IPS-18a (cell line): ENCODE measurements around the gene HLA-G.
"Not testable (repeated sequence)": the region's sequence is repeated elsewhere in the genome, so short reads cannot be mapped to it uniquely, and the experiment has no call there.

Experiments used
- H3K27ac ChIP-seq: one replicate; pipeline ENCODE4 v1.5.1; 2013; ENCODE audit warnings: low read length
- H3K27me3 ChIP-seq: one replicate; pipeline ENCODE4 v1.6.1; 2013; ENCODE audit warnings: mild to moderate bottlenecking, low read length; ENCODE audit not compliant: control insufficient read depth, insufficient read depth
- H3K36me3 ChIP-seq: one replicate; pipeline ENCODE4 v1.6.1; 2013; ENCODE audit warnings: low read depth, low read length; ENCODE audit not compliant: control insufficient read depth
- H3K4me1 ChIP-seq: one replicate; pipeline ENCODE4 v1.6.1; 2013; ENCODE audit warnings: low read depth, low read length; ENCODE audit not compliant: control insufficient read depth
- H3K4me3 ChIP-seq: one replicate; pipeline ENCODE4 v1.5.1; 2013; ENCODE audit warnings: low read length
- H3K9ac ChIP-seq: one replicate; pipeline ENCODE4 v1.6.1; 2013; ENCODE audit warnings: mild to moderate bottlenecking, low read length, moderate library complexity
- H3K9me3 ChIP-seq: one replicate; pipeline ENCODE4 v1.6.1; 2013; ENCODE audit warnings: low read depth, low read length; ENCODE audit not compliant: control insufficient read depth

HLA-G gene

DNA sequence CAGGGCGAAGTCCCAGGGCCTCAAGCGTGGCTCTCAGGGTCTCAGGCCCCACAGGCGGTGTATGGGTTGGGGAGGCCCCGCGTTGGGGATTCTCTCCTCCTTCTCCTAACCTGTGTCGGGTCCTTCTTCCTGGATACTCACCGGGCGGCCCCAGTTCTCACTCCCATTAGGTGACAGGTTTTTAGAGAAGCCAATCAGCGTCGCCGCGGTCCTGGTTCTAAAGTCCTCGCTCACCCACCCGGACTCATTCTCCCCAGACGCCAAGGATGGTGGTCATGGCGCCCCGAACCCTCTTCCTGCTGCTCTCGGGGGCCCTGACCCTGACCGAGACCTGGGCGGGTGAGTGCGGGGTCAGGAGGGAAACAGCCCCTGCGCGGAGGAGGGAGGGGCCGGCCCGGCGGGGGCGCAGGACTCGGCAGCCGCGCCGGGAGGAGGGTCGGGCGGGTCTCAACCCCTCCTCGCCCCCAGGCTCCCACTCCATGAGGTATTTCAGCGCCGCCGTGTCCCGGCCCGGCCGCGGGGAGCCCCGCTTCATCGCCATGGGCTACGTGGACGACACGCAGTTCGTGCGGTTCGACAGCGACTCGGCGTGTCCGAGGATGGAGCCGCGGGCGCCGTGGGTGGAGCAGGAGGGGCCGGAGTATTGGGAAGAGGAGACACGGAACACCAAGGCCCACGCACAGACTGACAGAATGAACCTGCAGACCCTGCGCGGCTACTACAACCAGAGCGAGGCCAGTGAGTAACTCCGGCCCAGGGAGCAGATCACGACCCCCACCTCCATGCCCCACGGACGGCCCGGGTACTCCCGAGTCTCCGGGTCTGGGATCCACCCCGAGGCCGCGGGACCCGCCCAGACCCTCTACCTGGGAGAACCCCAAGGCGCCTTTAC lies at the start of gene HLA-G:
HLA-G (plus strand) TSS at position 247 of the 892 bp plus-strand sequence; CDS start at position 267, 20 bp downstream.
- H3K27ac ChIP-seq: no peak within 1 kb of the TSS
- peaks cover 55% of the 10 kb centered on the region for H3K27me3 ChIP-seq
- peak within 1 kb of the TSS; percentile 56 for H3K4me3 ChIP-seq
- H3K4me1 ChIP-seq: no peaks in the 10 kb centered on the region
- no peaks in the 10 kb centered on the region for H3K36me3 ChIP-seq
- no peak within 1 kb of the TSS for H3K9ac ChIP-seq
- no peaks in the 10 kb centered on the region for H3K9me3 ChIP-seq

DNA sequence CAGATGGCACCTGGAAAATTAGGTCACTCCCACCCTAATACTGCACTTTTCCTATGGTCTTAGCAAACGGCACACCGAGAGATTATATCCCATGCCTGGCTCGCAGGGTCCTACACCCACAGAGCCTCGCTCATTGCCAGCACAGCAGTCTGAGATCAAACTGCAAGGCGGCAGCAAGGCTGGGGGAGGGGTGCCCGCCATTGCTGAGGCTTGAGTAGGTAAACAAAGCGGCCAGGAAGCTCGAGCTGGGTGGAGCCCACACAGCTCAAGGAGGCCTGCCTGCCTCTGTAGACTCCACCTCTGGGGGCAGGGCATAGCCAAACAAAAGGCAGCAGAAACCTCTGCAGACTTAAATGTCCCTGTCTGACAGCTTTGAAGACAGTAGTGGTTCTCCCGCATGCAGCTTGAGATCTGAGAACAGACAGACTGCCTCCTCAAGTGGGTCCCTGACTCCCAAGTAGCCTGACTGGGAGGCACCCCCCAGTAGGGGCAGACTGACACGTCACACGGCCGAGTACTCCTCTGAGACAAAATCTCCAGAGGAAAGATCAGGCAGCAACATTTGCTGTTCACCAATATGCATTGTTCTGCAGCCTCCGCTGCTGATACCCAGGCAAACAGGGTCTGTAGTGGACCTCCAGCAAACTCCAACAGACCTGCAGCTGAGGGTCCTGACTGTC lies 47.5 kb upstream of the HLA-G start:
- not testable (repeated sequence) for H3K27me3 ChIP-seq, H3K4me1 ChIP-seq, H3K9ac ChIP-seq, H3K27ac ChIP-seq, H3K4me3 ChIP-seq, H3K36me3 ChIP-seq, H3K9me3 ChIP-seq

DNA sequence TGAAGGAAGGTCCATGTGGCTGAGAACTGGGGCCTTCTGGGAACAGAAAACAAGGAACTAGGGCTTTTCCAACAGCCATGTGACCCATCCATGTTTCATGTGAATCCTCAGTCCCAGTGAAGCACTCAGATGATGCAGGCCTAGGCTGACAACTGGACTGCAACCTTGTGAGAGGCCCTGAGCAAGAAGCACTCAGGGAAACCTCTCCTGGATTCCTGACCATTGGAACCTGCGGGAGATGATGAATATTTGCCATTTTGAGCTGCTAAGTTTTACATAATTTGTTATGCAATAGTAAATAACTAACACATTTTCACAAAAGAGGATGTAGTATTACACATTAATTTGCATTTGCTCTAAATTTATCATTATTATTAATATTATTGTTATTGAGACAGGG lies 38.4 kb upstream of the HLA-G start:
- H3K27me3 ChIP-seq: peaks cover 25% of the 10 kb centered on the region
- no peaks in the 10 kb centered on the region for H3K4me1 ChIP-seq
- H3K9me3 ChIP-seq: no peaks in the 10 kb centered on the region
- no peaks in the 10 kb centered on the region for H3K36me3 ChIP-seq
- no peak overlapping the region for H3K9ac ChIP-seq
- H3K4me3 ChIP-seq: no peak overlapping the region
- H3K27ac ChIP-seq: no peak overlapping the region

DNA sequence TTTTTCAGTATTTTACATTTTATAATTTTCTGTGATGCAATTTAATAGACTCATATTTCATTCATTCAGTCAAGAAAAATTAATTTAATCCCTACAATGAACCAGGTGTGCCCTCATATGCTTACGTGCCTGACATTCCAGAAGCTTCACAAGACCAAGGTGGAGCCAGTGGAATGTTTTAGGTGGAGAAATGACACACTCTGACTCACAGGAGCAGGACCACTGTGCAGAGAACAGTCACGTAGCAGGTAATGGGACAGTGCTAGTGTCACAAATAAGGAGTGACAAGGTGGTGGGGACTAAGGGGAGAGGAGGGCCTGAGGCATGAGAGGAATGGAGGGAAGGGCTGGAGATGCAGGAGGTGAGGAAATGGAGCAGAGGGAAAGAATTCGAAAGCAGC lies 37.0 kb upstream of the HLA-G start:
- Histone ChIP-seq H3K4me3 (no peak overlapping the region), H3K36me3 (no peaks in the 10 kb centered on the region), H3K4me1 (no peaks in the 10 kb centered on the region), H3K9me3 (no peaks in the 10 kb centered on the region), H3K27me3 (peaks cover 29% of the 10 kb centered on the region), H3K9ac (no peak overlapping the region), H3K27ac (no peak overlapping the region)

DNA sequence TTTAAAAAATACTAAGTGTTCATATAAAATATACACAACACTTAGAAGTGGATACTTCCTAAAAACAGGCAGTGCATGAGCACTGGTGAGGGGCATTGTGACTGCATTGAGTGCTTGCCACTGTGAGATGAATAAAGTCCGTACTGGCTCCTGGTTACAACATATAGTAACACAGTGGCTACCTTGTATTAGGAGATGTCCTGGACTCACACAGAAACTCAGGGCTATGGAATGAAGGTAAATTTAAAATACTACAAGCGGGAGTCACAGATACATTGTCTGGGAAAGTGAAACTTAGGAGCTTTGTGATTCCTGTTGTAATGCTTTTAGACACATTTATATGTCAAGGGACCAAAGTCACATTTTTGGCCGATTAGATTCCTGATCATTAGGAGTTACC lies 36.5 kb upstream of the HLA-G start:
- no peaks in the 10 kb centered on the region for H3K36me3 ChIP-seq
- H3K4me3 ChIP-seq: no peak overlapping the region
- H3K9me3 ChIP-seq: no peaks in the 10 kb centered on the region
- H3K27ac ChIP-seq: no peak overlapping the region
- peaks cover 29% of the 10 kb centered on the region for H3K27me3 ChIP-seq
- H3K4me1 ChIP-seq: no peaks in the 10 kb centered on the region
- no peak overlapping the region for H3K9ac ChIP-seq

DNA sequence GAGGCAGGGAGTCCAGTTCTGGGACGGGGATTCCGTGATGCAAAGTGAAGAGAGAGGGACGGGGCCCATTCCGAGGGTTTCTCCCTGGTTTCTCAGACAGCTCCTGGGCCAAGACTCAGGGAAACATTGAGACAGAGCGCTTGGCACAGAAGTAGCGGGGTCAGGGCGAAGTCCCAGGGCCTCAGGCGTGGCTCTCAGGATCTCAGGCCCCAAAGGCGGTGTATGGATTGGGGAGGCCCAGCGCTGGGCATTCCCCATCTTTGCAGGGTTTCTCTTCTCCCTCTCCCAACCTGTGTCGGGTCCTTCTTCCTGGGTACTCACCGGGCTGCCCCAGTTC lies 35.9 kb upstream of the HLA-G start:
- H3K9ac ChIP-seq: no peak overlapping the region
- H3K9me3 ChIP-seq: no peaks in the 10 kb centered on the region
- peak overlapping the region; percentile 44 for H3K4me3 ChIP-seq
- H3K4me1 ChIP-seq: no peaks in the 10 kb centered on the region
- H3K36me3 ChIP-seq: no peaks in the 10 kb centered on the region
- no peak overlapping the region for H3K27ac ChIP-seq
- H3K27me3 ChIP-seq: peaks cover 29% of the 10 kb centered on the region

DNA sequence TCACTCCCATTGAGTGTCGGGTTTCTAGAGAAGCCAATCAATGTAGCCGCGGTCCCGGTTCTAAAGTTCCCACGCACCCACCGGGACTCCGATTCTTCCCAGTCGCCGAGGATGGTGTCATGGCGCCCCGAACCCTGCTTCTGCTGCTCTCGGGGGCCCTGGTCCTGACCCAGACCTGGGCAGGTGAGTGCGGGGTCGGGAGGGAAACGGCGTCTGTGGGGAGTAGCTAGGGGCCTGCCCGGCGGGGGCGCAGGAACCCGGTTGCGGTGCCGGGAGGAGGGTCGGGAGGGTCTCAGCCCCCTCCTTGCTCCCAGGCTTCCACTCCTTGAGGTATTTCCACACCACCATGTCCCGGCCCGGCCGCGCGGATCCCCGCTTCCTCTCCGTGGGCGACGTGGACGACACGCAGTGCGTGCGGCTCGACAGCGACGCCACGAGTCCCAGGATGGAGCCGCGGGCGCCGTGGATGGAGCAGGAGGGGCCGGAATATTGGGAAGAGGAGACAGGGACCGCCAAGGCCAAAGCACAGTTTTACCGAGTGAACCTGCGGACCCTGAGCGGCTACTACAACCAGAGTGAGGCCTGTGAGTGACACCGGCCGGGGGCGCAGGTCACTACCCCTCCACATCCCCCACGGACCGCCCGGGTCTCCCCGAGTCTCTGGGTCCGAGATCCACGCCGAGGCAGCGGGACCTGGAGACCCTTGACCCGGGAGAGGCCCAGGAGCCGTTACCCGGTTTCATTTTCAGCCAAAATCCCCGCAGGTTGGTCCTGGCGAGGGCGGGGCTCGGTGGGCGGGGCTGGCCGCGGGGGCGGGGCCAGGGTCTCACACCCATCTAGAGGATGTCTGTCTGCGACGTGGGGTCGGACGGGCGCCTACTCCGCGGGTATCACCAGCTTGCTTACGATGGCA lies 35.2 kb upstream of the HLA-G start:
- Histone ChIP-seq H3K27ac (no peak overlapping the region), H3K9ac (no peak overlapping the region), H3K4me3 (peak overlapping the region; percentile 44)

DNA sequence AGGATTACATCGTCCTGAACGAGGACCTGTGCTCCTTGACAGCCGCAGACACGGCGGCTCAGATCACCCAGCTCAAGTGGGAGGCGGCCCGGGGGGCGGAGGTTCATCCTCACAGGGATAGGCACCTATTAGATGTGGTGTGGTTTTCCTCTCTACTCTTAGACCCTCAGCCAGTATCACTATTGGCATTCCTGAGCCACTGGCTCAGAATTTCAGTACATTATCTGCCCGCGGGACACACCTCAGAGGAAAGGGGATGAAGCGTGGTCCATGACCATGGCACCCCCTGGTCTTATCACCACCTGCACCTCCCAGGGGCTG lies 34.6 kb upstream of the HLA-G start:
- no peaks in the 10 kb centered on the region for H3K36me3 ChIP-seq
- H3K27ac ChIP-seq: no peak overlapping the region
- no peak overlapping the region for H3K9ac ChIP-seq
- no peaks in the 10 kb centered on the region for H3K9me3 ChIP-seq
- peaks cover 29% of the 10 kb centered on the region for H3K27me3 ChIP-seq
- H3K4me3 ChIP-seq: peak overlapping the region; percentile 44
- no peaks in the 10 kb centered on the region for H3K4me1 ChIP-seq

More for the DNA sequence above, 35.2 kb upstream of the HLA-G start:
- Histone ChIP-seq H3K4me1 (no peaks in the 10 kb centered on the region), H3K9me3 (no peaks in the 10 kb centered on the region), H3K36me3 (no peaks in the 10 kb centered on the region), H3K27me3 (peaks cover 29% of the 10 kb centered on the region)

DNA sequence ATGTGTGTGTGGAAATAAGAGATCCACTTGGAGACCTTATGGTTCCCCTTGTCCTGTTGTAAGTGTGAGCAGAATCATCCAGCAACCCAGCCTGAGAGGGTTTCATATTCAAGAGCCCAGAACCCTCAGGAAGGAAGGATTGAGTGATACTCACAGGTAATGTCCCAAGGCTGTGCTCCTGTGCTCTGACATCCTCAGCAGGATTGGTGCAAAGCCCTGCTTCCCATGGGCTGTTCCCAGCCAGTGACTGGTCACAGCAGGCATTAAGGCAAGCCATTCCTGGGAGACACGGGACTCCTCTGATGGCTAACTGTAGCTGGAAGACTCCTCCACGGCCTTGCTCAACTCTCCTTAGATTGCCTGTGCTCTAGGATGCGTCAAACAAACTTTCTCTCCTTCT lies 33.8 kb upstream of the HLA-G start:
- no peaks in the 10 kb centered on the region for H3K9me3 ChIP-seq
- no peaks in the 10 kb centered on the region for H3K4me1 ChIP-seq
- no peak overlapping the region for H3K9ac ChIP-seq
- H3K27ac ChIP-seq: no peak overlapping the region
- H3K36me3 ChIP-seq: no peaks in the 10 kb centered on the region
- peaks cover 29% of the 10 kb centered on the region for H3K27me3 ChIP-seq
- H3K4me3 ChIP-seq: no peak overlapping the region

DNA sequence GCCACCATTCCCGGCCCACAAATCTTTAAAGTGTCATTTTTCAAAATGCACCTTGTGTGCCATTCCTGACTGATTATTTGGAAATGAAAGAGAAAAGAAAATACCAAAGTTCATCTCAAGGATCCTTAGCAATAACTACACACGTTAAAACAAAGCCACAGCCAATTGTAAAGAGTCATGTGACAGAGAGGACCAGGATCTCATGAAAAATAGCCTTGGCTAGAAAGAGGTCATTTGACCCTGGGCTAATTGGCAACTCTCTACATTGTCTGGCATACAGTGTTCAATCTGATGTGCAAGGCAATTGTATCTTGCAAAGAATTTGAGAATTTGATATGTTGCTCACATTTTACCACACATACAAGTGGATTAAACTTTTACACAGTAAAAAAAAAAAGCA lies 31.6 kb upstream of the HLA-G start:
- H3K9ac ChIP-seq: no peak overlapping the region
- H3K36me3 ChIP-seq: no peaks in the 10 kb centered on the region
- H3K4me3 ChIP-seq: no peak overlapping the region
- H3K9me3 ChIP-seq: no peaks in the 10 kb centered on the region
- H3K4me1 ChIP-seq: no peaks in the 10 kb centered on the region
- H3K27ac ChIP-seq: no peak overlapping the region
- peaks cover 28% of the 10 kb centered on the region for H3K27me3 ChIP-seq

DNA sequence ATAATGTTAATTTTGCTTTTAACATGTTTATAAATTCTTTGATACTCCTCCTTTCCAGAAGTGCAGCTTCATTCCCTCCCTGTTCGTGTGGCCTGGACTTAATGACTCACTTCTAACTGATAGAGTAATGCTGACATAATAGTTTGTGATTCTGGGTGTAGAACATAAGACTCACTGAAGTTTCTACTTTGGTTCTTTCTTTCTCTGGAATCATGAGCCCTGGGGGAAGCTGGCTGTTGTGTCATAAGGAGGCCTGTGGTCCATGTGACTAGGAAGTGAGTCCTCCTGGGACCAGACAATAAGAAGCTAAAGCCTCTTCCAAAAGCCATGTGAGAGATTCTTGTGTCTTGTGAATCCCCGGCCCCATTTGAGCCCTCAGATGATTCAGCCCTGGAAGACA lies 30.5 kb upstream of the HLA-G start:
- Histone ChIP-seq H3K4me3 (no peak overlapping the region), H3K36me3 (no peaks in the 10 kb centered on the region), H3K27me3 (peaks cover 17% of the 10 kb centered on the region), H3K4me1 (no peaks in the 10 kb centered on the region), H3K27ac (no peak overlapping the region), H3K9ac (no peak overlapping the region), H3K9me3 (no peaks in the 10 kb centered on the region)
